Measurements from ENCODE around the gene MS4A14.

DNA sequence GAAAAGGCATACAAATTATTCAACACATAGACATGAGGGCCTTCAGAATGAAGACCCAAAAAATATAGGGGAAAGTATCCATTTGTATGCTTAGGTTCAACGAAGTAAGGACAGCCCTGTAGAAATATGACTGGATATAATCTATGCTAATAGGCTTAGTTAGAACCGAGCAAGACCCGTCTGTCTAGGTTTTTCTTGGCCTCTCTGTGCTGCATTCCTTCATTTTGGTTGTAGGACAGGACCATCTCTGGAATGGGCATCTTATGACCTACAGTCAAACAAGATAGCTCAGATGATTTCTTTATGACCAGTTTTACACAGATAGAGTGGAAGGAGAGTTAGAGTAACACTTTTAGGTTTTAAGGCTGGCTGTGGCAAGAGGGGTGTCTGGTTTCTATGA, 23.5 kb upstream of the MS4A14 start:
- TF ChIP-seq EP300 (IDR thresholded peaks at IDR 0.05; ENCODE audit: low read depth) (no peak), POLR2A (IDR thresholded peaks at IDR 0.05) (no peak)
- TF ChIP-seq, protein P1, sequence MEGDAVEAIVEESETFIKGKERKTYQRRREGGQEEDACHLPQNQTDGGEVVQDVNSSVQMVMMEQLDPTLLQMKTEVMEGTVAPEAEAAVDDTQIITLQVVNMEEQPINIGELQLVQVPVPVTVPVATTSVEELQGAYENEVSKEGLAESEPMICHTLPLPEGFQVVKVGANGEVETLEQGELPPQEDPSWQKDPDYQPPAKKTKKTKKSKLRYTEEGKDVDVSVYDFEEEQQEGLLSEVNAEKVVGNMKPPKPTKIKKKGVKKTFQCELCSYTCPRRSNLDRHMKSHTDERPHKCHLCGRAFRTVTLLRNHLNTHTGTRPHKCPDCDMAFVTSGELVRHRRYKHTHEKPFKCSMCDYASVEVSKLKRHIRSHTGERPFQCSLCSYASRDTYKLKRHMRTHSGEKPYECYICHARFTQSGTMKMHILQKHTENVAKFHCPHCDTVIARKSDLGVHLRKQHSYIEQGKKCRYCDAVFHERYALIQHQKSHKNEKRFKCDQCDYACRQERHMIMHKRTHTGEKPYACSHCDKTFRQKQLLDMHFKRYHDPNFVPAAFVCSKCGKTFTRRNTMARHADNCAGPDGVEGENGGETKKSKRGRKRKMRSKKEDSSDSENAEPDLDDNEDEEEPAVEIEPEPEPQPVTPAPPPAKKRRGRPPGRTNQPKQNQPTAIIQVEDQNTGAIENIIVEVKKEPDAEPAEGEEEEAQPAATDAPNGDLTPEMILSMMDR (IDR thresholded peaks at IDR 0.05), result no peak
